HG03066 (cell line): ENCODE data around the gene EGLN3.

Source experiments
- ATAC-seq: cut with Tn5 transposase; IDR thresholded peaks from one replicate; pipeline ENCODE4 v1.9.1; 2021; ENCODE audit warnings: low read depth; ENCODE audit not compliant: unreplicated experiment

The EGLN3 gene

GRCh38 chr14:33916663-33917565 lies 34.0 kb downstream of the EGLN3 start:
- no peak for ATAC-seq

- ATAC-seq: no peak
Observed at GRCh38 chr14:33915682-33916081, 35.2 kb downstream of the EGLN3 start.

GRCh38 chr14:33914676-33915516 lies 36.0 kb downstream of the EGLN3 start:
- ATAC-seq: no peak

GRCh38 chr14:33911046-33911445 lies 39.8 kb downstream of the EGLN3 start:
- no peak for ATAC-seq

- ATAC-seq: no peak
Observed at GRCh38 chr14:33910435-33910834, 40.4 kb downstream of the EGLN3 start.

- ATAC-seq: no peak
Observed at GRCh38 chr14:33909380-33910084, 41.3 kb downstream of the EGLN3 start.

- ATAC-seq: no peak
Observed at GRCh38 chr14:33908540-33909223, 42.2 kb downstream of the EGLN3 start.

GRCh38 chr14:33906968-33907367 lies 43.9 kb downstream of the EGLN3 start:
- no peak for ATAC-seq

- ATAC-seq: no peak
Observed at GRCh38 chr14:33904609-33905008, 46.3 kb downstream of the EGLN3 start.

GRCh38 chr14:33903369-33903768 lies 47.5 kb downstream of the EGLN3 start:
- ATAC-seq: no peak

GRCh38 chr14:33902363-33902762 lies 48.5 kb downstream of the EGLN3 start:
- ATAC-seq: no peak

- ATAC-seq: no peak
Observed at GRCh38 chr14:33901426-33902155, 49.3 kb downstream of the EGLN3 start.

GRCh38 chr14:33900706-33901105 lies 50.2 kb downstream of the EGLN3 start:
- no peak for ATAC-seq

- ATAC-seq: no peak
Observed at GRCh38 chr14:33899723-33900341, 51.0 kb downstream of the EGLN3 start.

- no peak for ATAC-seq
Observed at GRCh38 chr14:33897878-33898535, 52.9 kb downstream of the EGLN3 start.

- no peak for ATAC-seq
Observed at GRCh38 chr14:33897382-33897781, 53.5 kb downstream of the EGLN3 start.

GRCh38 chr14:33894339-33894738 lies 56.5 kb downstream of the EGLN3 start:
- ATAC-seq: no peak

- ATAC-seq: no peak
Observed at GRCh38 chr14:33891700-33892099, 59.2 kb downstream of the EGLN3 start.

GRCh38 chr14:33884916-33885315 lies 66.0 kb downstream of the EGLN3 start:
- no peak for ATAC-seq
